HepG2 (cell line): ENCODE measurements around the gene OR4M2. TPM values are rescaled to one million over a fixed set of nuclear protein-coding genes. Genes with fewer than 3 reads are reported as not detected.
"Not testable (repeated sequence)": the region's sequence is repeated elsewhere in the genome, so short reads cannot be mapped to it uniquely, and the experiment has no call there.

ENCODE experiments used
- ATAC-seq: fragments of 200-7000 bp; cut with Tn5 transposase; 3 replicates; pipeline ENCODE4 v1.9.1; 2020; ENCODE audit warnings: mild to moderate bottlenecking, moderate library complexity
- BruUV-seq: library from RNA; stranded (reverse); fragments of 400-500 nt; replicated peaks from 2 replicates; lab custom pipeline; 2021; lab: Mats Ljungman, UMichigan
- CTCF ChIA-PET: fragments of 300-600 bp; formaldehyde crosslinking; extraction: SDS; loops from one replicate; lab custom pipeline; 2021; ENCODE audit warnings: low total read pairs, inconsistent platforms, low intra/inter-chr PET ratio; lab: Yijun Ruan, JAX
- POLR2A ChIA-PET: fragments of 350-600 bp; sonication (Branson Sonifier 250); formaldehyde crosslinking; loops from one replicate; lab custom pipeline; 2020; ENCODE audit warnings: antibody characterized with exemption, inconsistent platforms; lab: Yijun Ruan, JAX
- DNase-seq: peaks from one replicate; pipeline ENCODE4 v3.0.0-alpha.2; 2015; ENCODE audit warnings: low spot score
- FAIRE-seq: peaks from 3 replicates; lab custom pipeline; 2011; peaks lifted over from hg19 to GRCh38; lab: Jason Lieb, UNC
- H2AFZ ChIP-seq: one replicate; pipeline ENCODE4 v1.6.1; 2011; ENCODE audit warnings: low read length, inconsistent platforms
- H3K27ac ChIP-seq: fragments of 300-600 bp; 3 replicates; pipeline ENCODE4 v1.8.0; 2011; ENCODE audit warnings: mixed run types, mild to moderate bottlenecking, mixed read lengths, low read length, inconsistent platforms; ENCODE audit not compliant: insufficient read depth; ENCODE audit errors: extremely low read length
- H3K27me3 ChIP-seq, 2 experiments: fragments of 200-600 bp in 1 of 2; 2 replicates in 1 of 2; 3 replicates in 1 of 2; pipeline versions ENCODE4 v1.6.0 to v1.8.0; 2011; ENCODE audit warnings: low read length in 2 of 2, mild to moderate bottlenecking in 2 of 2, moderate library complexity in 2 of 2, inconsistent platforms in 1 of 2; ENCODE audit not compliant: insufficient read depth in 2 of 2, control insufficient read depth in 1 of 2
- H3K36me3 ChIP-seq, 2 experiments: fragments of 200-600 bp in 1 of 2; replicated peaks in 1 of 2; 2 replicates in 1 of 2; 3 replicates in 1 of 2; pipeline versions ENCODE4 v1.5.1 to v1.8.0; 2011; ENCODE audit warnings: low read length in 2 of 2, inconsistent platforms in 1 of 2; ENCODE audit not compliant: insufficient read depth in 2 of 2, control insufficient read depth in 1 of 2
- H3K4me1 ChIP-seq: 2 replicates; pipeline ENCODE4 v1.5.1; 2012; ENCODE audit warnings: low read length, inconsistent platforms; ENCODE audit not compliant: insufficient read depth
- H3K4me2 ChIP-seq: 2 replicates; pipeline ENCODE4 v1.6.0; 2011; ENCODE audit warnings: low read depth, low read length, inconsistent platforms
- H3K4me3 ChIP-seq, 3 experiments: fragments of 200-600 bp in 1 of 3; sonication (generic), shearing (Covaris generic) in 1 of 3; replicated peaks in 1 of 3; 2 replicates each; pipeline ENCODE4 v1.5.1; 2011 to 2016; ENCODE audit warnings: low read length in 3 of 3, inconsistent platforms in 2 of 3, low read depth in 2 of 3, mild to moderate bottlenecking in 2 of 3, control low read depth in 1 of 3, mixed read lengths in 1 of 3; ENCODE audit not compliant: insufficient read depth in 1 of 3
- H3K79me2 ChIP-seq: one replicate; pipeline ENCODE4 v1.6.1; 2011; ENCODE audit warnings: low read length, inconsistent platforms; ENCODE audit not compliant: insufficient read depth
- H3K9ac ChIP-seq: 2 replicates; pipeline ENCODE4 v1.6.0; 2011; ENCODE audit warnings: mild to moderate bottlenecking, low read depth, low read length, inconsistent platforms; ENCODE audit not compliant: insufficient read depth
- H3K9me3 ChIP-seq: 2 replicates; pipeline ENCODE4 v1.5.1; 2012; ENCODE audit warnings: mild to moderate bottlenecking, low read length
- H4K20me1 ChIP-seq: 2 replicates; pipeline ENCODE4 v1.6.0; 2011; ENCODE audit warnings: inconsistent platforms, mild to moderate bottlenecking, low read length, moderate library complexity; ENCODE audit not compliant: insufficient read depth
- WGBS: methylation state at CpG from one replicate; pipeline ENCODE4 v1.1.6; 2017; ENCODE audit warnings: low lambda C conversion rate; 5-methylcytosine and 5-hydroxymethylcytosine counted together
- in situ Hi-C: cut with HindIII; loops from 2 replicates; pipeline ENCODE4 v1.10.0; 2017; ENCODE audit warnings: low pct_unique_long_range_greater_than_20kb; ENCODE audit not compliant: extremely low pct_ligation_motif_present
- intact Hi-C: fragments of 100-400 bp; cut with micrococcal nuclease; formaldehyde crosslinking; loops from one replicate; pipeline ENCODE4 v1.10.0; 2022; ENCODE audit not compliant: unreplicated experiment
- polyA plus RNA-seq, 8 experiments: library from polyadenylated mRNA; depleted of rRNA in 3 of 8; stranded (reverse) in 7 of 8; unstranded in 1 of 8; fragments of >200 nt; fragmentation: Illumina TruSeq in 4 of 8; extraction: Trizol in 4 of 8; gene quantifications; 2 replicates each; pipeline versions ENCODE4 v1.2.1 to v1.2.3, GENCODE V29; 2011 to 2016; ENCODE audit warnings: low read depth in 4 of 8, missing spikeins in 1 of 8, mixed read lengths in 1 of 8; ENCODE audit not compliant: insufficient read depth in 1 of 8
- total RNA-seq, 5 experiments: library from RNA; depleted of rRNA; stranded (reverse); fragments of >200 nt; fragmentation: Illumina TruSeq; extraction: Trizol; gene quantifications; 2 replicates each; pipeline ENCODE4 v1.2.3, GENCODE V29; 2016; ENCODE audit warnings: low read depth in 1 of 5

OR4M2 gene
- total and polyA plus RNA-seq, 2 of the 13 experiments (the other 11 are each of a cell fraction or from before 2014, with no cell fraction given): not detected

GRCh38 chr15:22098616-22099253, 18.4 kb downstream of the OR4M2 start:
- BruUV-seq, in situ Hi-C loops, H3K4me3 ChIP-seq: not testable (repeated sequence)

DNA sequence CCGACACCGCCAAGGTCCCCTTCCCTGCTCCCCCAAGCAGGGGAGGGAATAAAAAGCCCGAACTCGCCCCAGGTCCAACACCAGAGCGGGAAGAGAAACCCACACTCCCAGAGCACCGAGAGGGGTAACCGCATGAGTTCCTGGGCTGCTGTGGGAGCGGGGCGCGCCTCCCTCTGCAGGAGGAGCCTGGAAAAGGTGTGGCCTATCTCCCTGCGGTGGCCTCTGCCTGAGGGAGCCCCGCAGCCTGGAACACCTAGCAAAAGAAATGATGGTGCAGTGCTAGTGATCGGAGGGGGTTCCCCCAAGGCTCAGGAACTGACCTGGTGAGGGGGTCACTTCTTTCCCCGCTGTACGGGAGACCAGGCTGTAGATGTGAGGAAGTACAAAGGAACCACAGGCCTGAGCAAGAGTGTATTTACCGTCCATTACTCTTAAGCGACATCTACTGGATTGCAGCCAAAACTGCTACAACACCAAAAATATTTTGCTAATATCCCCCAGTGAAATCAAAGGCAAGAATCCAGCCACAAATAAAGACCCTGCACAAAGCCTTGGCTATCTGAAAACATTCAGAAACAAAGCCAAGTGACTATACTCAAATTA, 19.1 kb downstream of the OR4M2 start:
- DNase-seq, H3K4me3 ChIP-seq, BruUV-seq, H3K79me2 ChIP-seq, H3K9ac ChIP-seq, intact Hi-C loops, H4K20me1 ChIP-seq, H3K4me1 ChIP-seq, H3K27me3 ChIP-seq, POLR2A ChIA-PET, CTCF ChIA-PET, H2AFZ ChIP-seq, H3K27ac ChIP-seq, H3K4me2 ChIP-seq, H3K9me3 ChIP-seq, in situ Hi-C loops, H3K36me3 ChIP-seq: not testable (repeated sequence)
- ATAC-seq: peak; percentile 96
- WGBS: no CpG with 5 or more reads among the region's 17 CpGs
- peak; percentile 56 for FAIRE-seq

More at GRCh38 chr15:22098616-22099253, 18.4 kb downstream of the OR4M2 start:
- H3K9ac ChIP-seq, H3K27ac ChIP-seq, H3K4me1 ChIP-seq, H3K36me3 ChIP-seq, H3K79me2 ChIP-seq, H4K20me1 ChIP-seq, H3K9me3 ChIP-seq, intact Hi-C loops, H2AFZ ChIP-seq, FAIRE-seq, H3K27me3 ChIP-seq, DNase-seq, H3K4me2 ChIP-seq, CTCF ChIA-PET, POLR2A ChIA-PET: not testable (repeated sequence)
- WGBS: no CpG with 5 or more reads among the region's 16 CpGs
- ATAC-seq: peak; percentile 95
